Measurements from ENCODE around the gene GPC3. TPM values are rescaled to one million over a fixed set of nuclear protein-coding genes. Genes with fewer than 3 reads are reported as not detected.

GPC3 gene
- total RNA-seq, 4 donors from 2014 or later, result 1.2 to 13.3 (median 8.0) TPM

GRCh38 chrX:133674726-133675470 lies 310.5 kb downstream of the GPC3 start:
- Histone ChIP-seq H3K27ac (replicated peaks in 1 of 4) (peak overlapping the region; percentile 46 to 75 (median 60)), H3K9me3 (no peaks in the 10 kb centered on the region), H3K4me3 (no peak overlapping the region), H3K4me1 (peaks cover 0 to 36% (median 23%) of the 10 kb centered on the region in 4 donors), H3K36me3 (no peaks in the 10 kb centered on the region), H3K27me3 (no peaks in the 10 kb centered on the region)
- 49% methylated on average over 6 of the region's 6 CpGs for WGBS
- intact Hi-C loops (cut with DNase I), result loop anchor here (5.0 to 10.0 kb wide), 3 partner anchors 338 to 698 kb away; no protein-coding TSS in a partner anchor
- DNase-seq (ENCODE audit: extremely low spot score), result no peak
- TF ChIP-seq EP300 (IDR thresholded peaks at IDR 0.05), result peak; percentile 58
- TF ChIP-seq POLR2AphosphoS5 (IDR thresholded peaks at IDR 0.05), result peak in 1 of 2 donors; percentile 33
- no peak for TF ChIP-seq CTCF (IDR thresholded peaks at IDR 0.05)
- no peak for TF ChIP-seq POLR2A (IDR thresholded peaks at IDR 0.05; ENCODE audit: low read depth)

GRCh38 chrX:133670383-133670782 lies 315.0 kb downstream of the GPC3 start:
- Histone ChIP-seq H3K4me3 (no peak overlapping the region), H3K27ac (replicated peaks in 1 of 4) (peak overlapping the region in 2 of 4 donors; percentile 33 to 60), H3K36me3 (no peaks in the 10 kb centered on the region), H3K4me1 (peaks cover 0 to 43% (median 24%) of the 10 kb centered on the region in 4 donors), H3K27me3 (no peaks in the 10 kb centered on the region), H3K9me3 (no peaks in the 10 kb centered on the region)
- TF ChIP-seq POLR2A (IDR thresholded peaks at IDR 0.05; ENCODE audit: low read depth), result no peak
- no peak for TF ChIP-seq POLR2AphosphoS5 (IDR thresholded peaks at IDR 0.05)
- TF ChIP-seq CTCF (IDR thresholded peaks at IDR 0.05), result peak; percentile 64 to 72 (median 70)
- TF ChIP-seq EP300 (IDR thresholded peaks at IDR 0.05), result no peak
- intact Hi-C loops (cut with DNase I), result loop anchor here (5.0 to 10.0 kb wide), 2 partner anchors 333 to 626 kb away; no protein-coding TSS in a partner anchor
- 8% methylated on average over 4 of the region's 4 CpGs for WGBS
- DNase-seq (ENCODE audit: extremely low spot score), result no peak

- no peaks in the 10 kb centered on the region for H3K9me3 ChIP-seq
- no peaks in the 10 kb centered on the region for H3K27me3 ChIP-seq
- intact Hi-C loops (cut with DNase I), result no loop called here
- no peak overlapping the region for H3K27ac ChIP-seq (replicated peaks in 1 of 4)
- DNase-seq (ENCODE audit: extremely low spot score), result no peak
- no peak overlapping the region for H3K4me3 ChIP-seq
- no peaks in the 10 kb centered on the region for H3K36me3 ChIP-seq
- peaks cover 0 to 31% (median 15%) of the 10 kb centered on the region in 4 donors for H3K4me1 ChIP-seq
- no peak for TF ChIP-seq POLR2A (IDR thresholded peaks at IDR 0.05; ENCODE audit: low read depth)
- WGBS, result 74% methylated on average over 4 of the region's 5 CpGs
These were observed 316.2 kb downstream of the GPC3 start for GRCh38 chrX:133669214-133669613.

GRCh38 chrX:133668225-133668931 lies 317.0 kb downstream of the GPC3 start:
- Histone ChIP-seq H3K27ac (replicated peaks in 1 of 4) (no peak overlapping the region), H3K36me3 (no peaks in the 10 kb centered on the region), H3K27me3 (no peaks in the 10 kb centered on the region), H3K4me1 (peaks cover 0 to 25% (median 9%) of the 10 kb centered on the region in 4 donors), H3K9me3 (no peaks in the 10 kb centered on the region), H3K4me3 (no peak overlapping the region)
- DNase-seq (ENCODE audit: extremely low spot score), result no peak
- intact Hi-C loops (cut with DNase I), result no loop called here
- no peak for TF ChIP-seq POLR2AphosphoS5 (IDR thresholded peaks at IDR 0.05)
- no peak for TF ChIP-seq EP300 (IDR thresholded peaks at IDR 0.05)
- no peak for TF ChIP-seq CTCF (IDR thresholded peaks at IDR 0.05)
- no peak for TF ChIP-seq POLR2A (IDR thresholded peaks at IDR 0.05; ENCODE audit: low read depth)
- WGBS, result 80% methylated on average over 3 of the region's 3 CpGs

GRCh38 chrX:133666256-133666655 lies 319.1 kb downstream of the GPC3 start:
- no peak for DNase-seq (ENCODE audit: extremely low spot score)
- Histone ChIP-seq H3K36me3 (no peaks in the 10 kb centered on the region), H3K4me1 (peaks cover 0 to 25% (median 9%) of the 10 kb centered on the region in 4 donors), H3K9me3 (no peaks in the 10 kb centered on the region), H3K27me3 (no peaks in the 10 kb centered on the region), H3K27ac (replicated peaks in 1 of 4) (no peak overlapping the region), H3K4me3 (no peak overlapping the region)
- TF ChIP-seq EP300 (IDR thresholded peaks at IDR 0.05), result no peak
- no peak for TF ChIP-seq CTCF (IDR thresholded peaks at IDR 0.05)
- TF ChIP-seq POLR2A (IDR thresholded peaks at IDR 0.05; ENCODE audit: low read depth), result no peak
- TF ChIP-seq POLR2AphosphoS5 (IDR thresholded peaks at IDR 0.05), result no peak
- intact Hi-C loops (cut with DNase I), result no loop called here

Measured in esophagus muscularis mucosa (tissue), 4 donors.